Stimulated activated CD8-positive, alpha-beta memory T cell treated with anti-CD3 and anti-CD28 coated beads, Interleukin-7, amount 100 ng/mL, for 48 hours (primary cell): Measurements from ENCODE around the gene ESPNL.
"Not testable (repeated sequence)": the region's sequence is repeated elsewhere in the genome, so short reads cannot be mapped to it uniquely, and the experiment has no call there.

Source experiments
- DNase-seq, 2 donors: peaks; one replicate each; pipeline ENCODE4 v3.0.0-alpha.2; 2020; ENCODE audit warnings: low read depth in 1 of 2; ENCODE audit errors: extremely low read depth in 1 of 2

Gene ESPNL

GRCh38 chr2:238166391-238167343 lies 66.5 kb downstream of the ESPNL start:
- DNase-seq = no peak

GRCh38 chr2:238167344-238167715 lies 67.2 kb downstream of the ESPNL start:
- DNase-seq = no peak

DNA sequence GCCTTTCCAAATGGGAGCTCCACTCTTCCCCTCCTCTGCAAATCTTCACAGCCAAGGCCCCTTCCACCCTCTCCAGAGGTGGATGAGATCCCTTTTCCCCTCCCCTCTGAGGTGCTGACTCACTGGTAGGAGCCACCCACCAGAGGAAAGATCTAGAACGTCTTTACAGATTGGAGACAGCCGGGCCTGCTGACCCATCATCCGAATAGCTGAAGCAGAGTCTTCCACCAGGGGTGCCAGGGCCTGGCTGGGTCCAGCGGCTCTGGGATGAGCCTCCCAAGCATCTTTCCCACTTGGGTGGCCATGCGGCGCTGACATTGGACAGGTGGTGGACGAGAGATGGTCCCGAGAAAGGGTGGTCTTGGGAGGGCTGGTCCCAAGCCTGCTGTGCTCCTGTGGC lies 67.6 kb downstream of the ESPNL start:
- no peak for DNase-seq

DNA sequence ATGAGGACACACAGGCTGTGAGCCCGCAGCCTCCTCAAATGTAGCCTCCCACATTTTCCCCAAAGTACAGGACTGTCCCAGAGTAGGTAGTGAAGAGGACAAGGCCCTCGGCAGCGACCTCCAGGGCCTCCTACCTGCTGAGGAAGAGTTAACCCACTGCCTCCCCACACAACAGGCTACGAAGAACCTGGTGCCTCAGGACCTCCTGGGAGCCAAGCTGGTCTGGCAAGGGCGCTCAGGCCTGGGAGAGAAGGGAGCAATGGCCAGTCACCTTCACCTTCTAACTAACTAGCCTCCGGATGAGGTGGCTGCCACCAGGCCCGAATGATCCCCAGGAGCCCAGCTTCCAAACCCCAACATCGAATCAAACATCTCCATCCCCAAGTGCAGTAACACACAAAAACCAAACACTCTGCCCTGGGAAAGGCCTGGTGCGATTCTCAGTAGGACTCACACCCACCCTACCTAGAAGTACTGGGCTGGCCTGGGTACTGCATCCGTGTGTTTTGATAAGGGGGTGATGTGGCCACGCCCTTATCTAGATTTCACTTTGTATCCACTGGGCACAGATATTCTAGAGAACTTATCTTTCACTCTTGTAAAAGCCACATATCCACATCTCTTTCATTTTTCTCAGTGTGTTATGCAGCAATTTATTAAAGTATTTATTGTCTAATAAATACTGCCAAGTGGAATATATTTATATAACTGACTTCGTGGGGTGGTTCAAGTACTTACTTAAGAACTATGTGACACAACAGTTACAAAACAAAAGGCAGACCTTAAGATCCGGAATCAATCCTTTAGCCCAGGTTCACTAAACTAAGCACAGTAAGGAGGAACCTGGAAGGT lies 68.3 kb downstream of the ESPNL start:
- DNase-seq = no peak

- no peak for DNase-seq
Measured at GRCh38 chr2:238169048-238169707, 69.0 kb downstream of the ESPNL start.

GRCh38 chr2:238169708-238170251 lies 69.6 kb downstream of the ESPNL start:
- no peak for DNase-seq

- DNase-seq = no peak
Measured at GRCh38 chr2:238170386-238171071, 70.4 kb downstream of the ESPNL start.

- DNase-seq = not testable (repeated sequence)
Measured at GRCh38 chr2:238171072-238171431, 70.9 kb downstream of the ESPNL start.

DNA sequence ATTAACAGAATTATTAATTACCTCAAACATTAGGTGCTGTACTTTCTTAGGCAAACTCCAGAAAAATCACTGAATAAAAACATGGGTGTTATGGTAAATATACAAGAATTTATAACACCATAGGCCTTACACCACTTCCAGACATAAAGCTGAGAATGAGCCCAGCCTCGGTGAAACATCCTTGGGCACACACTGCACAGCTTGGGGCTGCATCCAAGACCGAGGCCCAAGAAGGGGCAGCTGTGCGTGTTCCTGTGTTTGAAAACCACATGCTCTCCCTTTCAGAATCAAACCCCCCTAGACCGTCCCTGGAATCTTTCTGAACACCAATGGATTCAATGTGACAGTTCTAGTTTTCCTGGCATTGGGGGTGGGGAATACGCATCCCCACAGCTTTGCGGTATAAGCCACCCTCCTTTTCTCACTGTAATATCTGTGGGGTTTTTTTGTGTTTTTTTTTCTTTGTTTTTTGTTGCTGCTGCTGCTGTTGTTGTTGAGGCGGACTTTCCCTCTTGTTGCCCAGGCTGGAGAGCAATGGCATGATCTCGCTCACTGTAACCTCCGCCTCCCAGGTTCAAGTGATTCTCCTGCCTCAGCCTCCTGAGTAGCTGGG lies 71.5 kb downstream of the ESPNL start:
- DNase-seq = no peak

- no peak for DNase-seq
Measured at GRCh38 chr2:238172439-238172838, 72.3 kb downstream of the ESPNL start.

- no peak for DNase-seq
Measured at GRCh38 chr2:238173692-238174091, 73.6 kb downstream of the ESPNL start.

- DNase-seq = no peak
Measured at GRCh38 chr2:238174291-238174690, 74.2 kb downstream of the ESPNL start.

DNA sequence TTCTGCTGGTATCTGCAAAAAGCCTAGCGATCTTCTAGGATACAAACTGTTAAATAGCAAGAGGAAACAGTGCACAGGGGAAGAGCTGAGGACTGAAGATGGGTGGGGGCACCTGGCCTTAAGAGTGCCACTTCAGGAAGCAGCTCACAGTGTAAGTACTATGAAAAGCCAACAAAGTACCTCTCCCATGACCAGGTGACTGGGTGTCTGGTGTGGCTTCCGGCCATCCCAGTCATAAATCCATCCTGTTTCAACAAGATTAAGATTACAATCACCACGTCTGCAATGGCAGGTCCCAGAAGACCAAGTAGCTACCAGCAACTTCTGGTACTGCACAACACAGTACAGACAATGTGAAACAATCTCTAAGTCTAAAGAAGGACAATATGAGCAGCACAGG lies 74.6 kb downstream of the ESPNL start:
- no peak for DNase-seq

- no peak for DNase-seq
Measured at GRCh38 chr2:238176613-238177012, 76.5 kb downstream of the ESPNL start.

- DNase-seq = no peak
Measured at GRCh38 chr2:238180554-238180953, 80.4 kb downstream of the ESPNL start.

DNA sequence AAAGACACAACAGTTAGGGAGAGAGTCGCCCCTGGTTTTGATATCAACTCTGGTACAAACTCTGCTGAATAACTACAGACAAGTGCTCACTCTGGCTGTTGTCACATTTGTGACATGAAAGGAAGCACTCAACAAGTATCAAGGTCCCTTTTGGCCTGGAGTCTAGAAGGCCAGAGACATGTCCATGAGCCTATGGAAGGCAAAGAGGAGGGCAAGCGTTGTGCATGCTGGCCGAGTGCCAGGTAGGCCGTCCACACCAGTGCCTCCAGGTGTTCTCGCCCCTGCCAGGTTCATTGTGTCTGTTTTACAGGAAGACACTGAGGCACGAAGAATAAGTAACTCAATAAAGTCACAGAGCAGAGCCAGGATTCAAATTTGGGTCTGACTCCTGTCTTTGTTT lies 82.2 kb downstream of the ESPNL start:
- no peak for DNase-seq
